Stimulated activated naive CD8-positive, alpha-beta T cell treated with anti-CD3 and anti-CD28 coated beads, Interleukin-15, amount 100 ng/mL, for 72 hours (primary cell): ENCODE results near the gene TOP2B.

ENCODE experiments used
- ATAC-seq: fragments of 150-1000 bp; cut with Tn5 transposase; 2 replicates; pipeline ENCODE4 v1.10.0; 2021; ENCODE audit warnings: mild to moderate bottlenecking, moderate library complexity
- DNase-seq, 2 donors: peaks; one replicate each; pipeline ENCODE4 v3.0.0; 2021 to 2022
- H3K27ac Mint-ChIP-seq, 2 donors: one replicate each; pipeline ENCODE4 v1.8.0; 2022; ENCODE audit warnings: mild to moderate bottlenecking in 2 of 2, mixed read lengths in 2 of 2, moderate library complexity in 2 of 2
- H3K27me3 Mint-ChIP-seq: one replicate; pipeline ENCODE4 v1.8.0; 2022; ENCODE audit warnings: mixed read lengths
- H3K4me1 Mint-ChIP-seq: one replicate; pipeline ENCODE4 v1.8.0; 2022; ENCODE audit warnings: mild to moderate bottlenecking, mixed read lengths
- H3K4me3 Mint-ChIP-seq, 2 donors: one replicate each; pipeline ENCODE4 v1.8.0; 2022; ENCODE audit warnings: mild to moderate bottlenecking in 2 of 2, mixed read lengths in 2 of 2, moderate library complexity in 1 of 2
- H3K9me3 Mint-ChIP-seq, 2 donors: one replicate each; pipeline ENCODE4 v1.8.0; 2022; ENCODE audit warnings: mixed read lengths in 2 of 2

TOP2B gene

DNA sequence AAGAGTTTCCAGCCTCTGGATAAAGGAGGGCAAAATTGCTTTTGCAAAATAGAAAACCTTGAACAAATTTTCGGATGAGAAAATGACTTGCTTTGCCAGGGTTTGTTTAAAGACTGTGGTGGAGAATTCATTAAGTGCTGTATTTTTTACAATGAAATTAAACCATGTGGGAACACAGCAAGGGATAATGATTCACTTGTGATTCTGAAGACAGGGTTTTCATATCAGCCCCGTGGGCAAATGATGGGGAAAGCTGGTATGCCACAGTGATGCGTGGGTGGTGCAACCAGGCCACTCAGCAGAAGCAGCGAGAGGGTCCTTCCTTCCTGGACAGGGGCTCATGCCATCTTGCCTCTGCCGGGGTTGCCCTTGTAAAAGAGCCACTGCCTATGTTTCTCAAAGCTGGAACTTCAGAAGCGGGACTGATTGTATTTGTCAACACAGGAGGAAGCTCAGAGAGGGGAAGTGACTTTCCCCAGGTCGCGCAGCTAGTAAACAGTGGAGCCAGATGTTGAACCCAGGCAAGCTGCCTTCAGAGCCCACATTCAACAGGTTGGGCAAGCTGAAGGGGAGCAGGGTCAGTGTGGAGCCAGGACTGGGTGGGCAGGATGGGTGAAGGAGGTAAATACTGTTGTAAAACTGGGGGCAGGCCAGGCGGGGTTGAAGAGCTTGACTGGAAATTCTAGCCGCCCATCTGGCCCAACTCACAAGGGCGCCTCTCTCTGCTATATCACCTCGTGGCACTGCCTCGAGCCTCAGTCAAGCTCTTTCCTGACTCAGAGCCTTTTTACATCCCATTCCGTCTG lies 79.1 kb downstream of the TOP2B start:
- H3K4me1 Mint-ChIP-seq, result no peaks in the 10 kb centered on the region
- DNase-seq (no peak), ATAC-seq (no peak)
- H3K9me3 Mint-ChIP-seq, result peaks cover 0 to 4% of the 10 kb centered on the region in 2 donors
- no peak overlapping the region for H3K4me3 Mint-ChIP-seq
- no peaks in the 10 kb centered on the region for H3K27me3 Mint-ChIP-seq
- H3K27ac Mint-ChIP-seq, result peak overlapping the region in 1 of 2 donors; percentile 57

DNA sequence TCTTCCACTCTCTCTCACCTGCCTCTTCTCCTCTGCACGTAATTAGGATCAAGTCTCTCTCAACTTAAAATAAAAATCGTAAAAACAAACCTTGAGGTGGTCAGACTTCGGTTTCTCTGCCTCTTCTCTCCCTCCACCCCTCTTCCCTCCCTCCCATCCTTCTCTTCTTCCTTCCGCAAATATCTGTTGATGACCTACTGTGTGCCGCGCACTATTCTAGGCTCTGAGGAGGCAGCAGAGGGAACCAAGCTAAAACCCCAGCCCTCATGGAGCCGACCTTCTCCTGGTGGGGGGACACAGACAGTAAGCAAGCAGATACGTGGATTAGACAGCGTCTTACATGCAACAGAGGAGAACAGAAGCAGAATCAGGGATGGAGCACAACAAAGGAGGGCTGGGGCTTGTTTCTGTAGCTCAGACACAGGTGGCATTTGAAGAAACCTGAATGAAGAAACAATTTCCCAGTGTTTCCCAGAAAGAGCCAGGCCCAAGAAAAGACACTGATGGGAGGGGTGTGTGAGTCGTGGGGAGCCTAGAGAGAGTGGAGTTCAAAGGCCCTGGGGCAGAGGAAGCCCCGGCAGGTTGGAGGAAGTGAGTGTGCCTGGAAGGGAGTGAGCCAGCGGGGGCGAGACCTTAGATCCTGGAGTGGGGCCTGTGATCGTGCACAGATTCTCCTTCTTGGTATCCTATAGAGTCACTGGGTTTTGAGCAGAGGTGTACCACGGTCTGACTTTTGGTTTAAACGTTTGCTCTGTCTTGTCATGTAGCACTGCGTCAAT lies 80.5 kb downstream of the TOP2B start:
- no peak overlapping the region for H3K4me3 Mint-ChIP-seq
- DNase-seq (no peak), ATAC-seq (no peak)
- H3K27me3 Mint-ChIP-seq, result no peaks in the 10 kb centered on the region
- H3K4me1 Mint-ChIP-seq, result no peaks in the 10 kb centered on the region
- H3K27ac Mint-ChIP-seq, result no peak overlapping the region
- H3K9me3 Mint-ChIP-seq, result peaks cover 0 to 4% of the 10 kb centered on the region in 2 donors

DNA sequence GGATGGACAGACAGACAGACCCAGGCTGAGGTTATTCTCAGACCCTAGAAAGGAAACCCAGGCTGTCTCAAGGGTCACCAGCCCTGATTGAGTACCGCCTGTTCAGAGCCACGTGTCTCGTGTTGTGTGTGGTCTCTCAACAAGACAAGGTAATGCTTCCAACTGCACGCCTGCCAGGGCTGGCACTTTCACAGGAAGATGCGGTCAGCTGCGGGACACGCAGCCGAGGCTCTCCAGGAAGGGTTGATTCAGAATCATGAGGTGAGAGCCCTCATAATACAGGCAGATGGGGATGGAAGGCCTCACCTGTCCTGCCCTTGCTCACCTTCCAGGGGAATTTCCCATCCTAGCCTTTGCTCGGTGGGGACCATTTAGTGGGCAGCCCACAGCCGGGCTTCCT lies 81.4 kb downstream of the TOP2B start:
- Mint-ChIP-seq H3K4me1 (no peaks in the 10 kb centered on the region), H3K27ac (no peak overlapping the region), H3K4me3 (no peak overlapping the region), H3K9me3 (peaks cover 0 to 4% of the 10 kb centered on the region in 2 donors), H3K27me3 (peaks cover 4% of the 10 kb centered on the region)
- no peak for ATAC-seq
- no peak for DNase-seq

DNA sequence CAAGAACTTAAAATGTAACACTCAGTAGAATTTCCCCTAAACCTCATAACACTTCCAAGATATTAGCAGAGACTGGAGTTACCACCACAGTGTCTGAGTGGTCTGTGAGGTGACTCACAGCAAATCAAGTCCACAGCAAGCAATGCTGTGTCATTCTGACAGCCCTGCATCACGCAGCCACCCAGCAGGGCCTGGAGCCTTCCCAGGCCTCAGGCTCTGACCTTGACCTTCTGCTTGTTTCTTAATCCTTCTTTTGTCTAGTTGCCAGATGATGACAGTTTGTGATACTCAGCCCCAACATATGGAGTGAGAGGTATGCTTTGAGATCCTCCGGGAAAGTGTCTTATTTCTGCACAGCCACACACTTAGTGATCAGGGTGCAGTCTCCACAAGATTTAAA lies 82.5 kb downstream of the TOP2B start:
- H3K27ac Mint-ChIP-seq, result no peak overlapping the region
- DNase-seq, result no peak

DNA sequence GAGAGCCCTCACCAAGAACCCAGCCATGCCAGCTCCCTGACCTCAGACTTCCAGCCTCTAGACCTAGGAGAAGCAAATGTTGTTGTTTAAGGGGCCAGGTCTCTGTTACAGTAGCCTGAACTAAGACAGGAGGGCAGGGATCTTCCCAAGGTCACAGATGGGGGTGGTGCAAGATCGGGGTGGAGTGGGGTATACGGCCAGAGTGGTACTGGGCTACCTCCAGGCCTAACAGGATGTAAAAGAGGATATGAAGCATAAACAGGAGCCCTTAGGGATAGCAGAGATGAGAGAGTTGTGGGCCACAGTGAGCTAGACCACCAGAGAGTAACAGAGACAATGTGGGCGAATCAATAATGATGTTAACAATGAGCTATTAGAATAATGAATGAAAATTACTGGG lies 82.9 kb downstream of the TOP2B start:
- Mint-ChIP-seq H3K9me3 (no peaks in the 10 kb centered on the region), H3K27ac (no peak overlapping the region), H3K4me3 (no peak overlapping the region), H3K4me1 (no peaks in the 10 kb centered on the region), H3K27me3 (peaks cover 10% of the 10 kb centered on the region)
- ATAC-seq, result no peak
- DNase-seq, result no peak

More for the DNA sequence above, 82.5 kb downstream of the TOP2B start:
- no peaks in the 10 kb centered on the region for H3K4me1 Mint-ChIP-seq
- H3K9me3 Mint-ChIP-seq, result no peaks in the 10 kb centered on the region
- no peak overlapping the region for H3K4me3 Mint-ChIP-seq
- no peak for ATAC-seq
- peaks cover 6% of the 10 kb centered on the region for H3K27me3 Mint-ChIP-seq

DNA sequence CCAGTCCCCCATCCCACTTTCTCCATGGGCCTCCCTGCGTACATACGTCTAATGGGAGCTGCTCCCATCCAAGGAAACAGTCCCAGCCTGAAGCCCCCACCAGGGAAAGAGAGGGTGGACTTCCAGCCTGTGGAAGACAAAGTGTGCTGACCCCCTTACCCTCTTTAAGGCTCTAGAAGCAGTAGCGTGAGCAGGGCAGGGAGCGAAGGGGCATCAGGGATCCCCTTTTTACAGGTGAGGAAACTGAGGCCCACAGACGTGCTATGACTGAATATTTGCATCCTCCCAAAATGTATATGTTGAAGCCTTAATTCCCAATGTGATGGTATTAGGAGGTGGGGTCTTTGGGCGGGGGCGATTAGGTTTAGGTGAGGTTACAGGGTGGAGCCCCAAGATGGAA lies 83.4 kb downstream of the TOP2B start:
- no peak for ATAC-seq
- H3K27me3 Mint-ChIP-seq, result peaks cover 13% of the 10 kb centered on the region
- no peak overlapping the region for H3K27ac Mint-ChIP-seq

DNA sequence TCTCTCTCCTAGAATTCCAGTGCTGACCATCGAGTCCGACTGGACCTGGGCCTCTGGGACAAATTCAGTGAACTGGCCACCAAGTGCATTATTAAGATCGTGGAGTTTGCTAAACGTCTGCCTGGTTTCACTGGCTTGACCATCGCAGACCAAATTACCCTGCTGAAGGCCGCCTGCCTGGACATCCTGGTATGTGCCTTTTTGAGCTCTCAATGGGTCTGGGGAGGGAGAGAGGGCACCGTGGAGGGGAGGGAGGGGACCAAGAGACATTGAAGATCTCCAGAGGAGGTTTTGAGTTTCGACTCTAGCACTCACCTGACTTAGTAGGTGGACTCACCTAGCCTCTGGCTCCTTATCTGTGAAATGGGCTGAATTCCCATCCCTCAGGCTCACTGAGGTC lies 84.2 kb downstream of the TOP2B start:
- ATAC-seq (no peak), DNase-seq (no peak)
- Mint-ChIP-seq H3K4me3 (no peak overlapping the region), H3K4me1 (no peaks in the 10 kb centered on the region), H3K27me3 (peaks cover 13% of the 10 kb centered on the region), H3K9me3 (no peaks in the 10 kb centered on the region), H3K27ac (peak overlapping the region in 1 of 2 donors; percentile 56)

More for the DNA sequence above, 83.4 kb downstream of the TOP2B start:
- Mint-ChIP-seq H3K4me3 (no peak overlapping the region), H3K9me3 (no peaks in the 10 kb centered on the region), H3K4me1 (no peaks in the 10 kb centered on the region)
- DNase-seq, result no peak

DNA sequence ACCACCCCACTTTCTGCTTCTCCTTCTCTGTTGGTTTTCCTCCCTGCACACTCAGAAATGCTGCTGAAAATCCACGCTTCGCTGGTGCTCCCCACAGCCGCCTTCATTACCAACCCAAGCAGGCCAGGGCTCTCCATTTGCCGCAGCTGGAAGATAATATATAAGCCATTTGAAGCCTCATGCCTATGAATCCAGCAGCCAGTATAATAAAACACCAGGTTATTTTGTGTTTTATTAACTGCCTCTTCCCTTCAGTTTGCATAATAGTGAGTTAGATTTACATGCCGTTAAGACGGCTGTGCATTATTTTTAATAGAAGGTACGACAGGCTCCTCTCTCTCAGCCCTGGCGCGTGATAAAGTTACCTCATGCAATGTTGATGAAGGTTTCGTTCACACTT lies 86.6 kb downstream of the TOP2B start:
- no peaks in the 10 kb centered on the region for H3K4me1 Mint-ChIP-seq
- no peaks in the 10 kb centered on the region for H3K9me3 Mint-ChIP-seq
- DNase-seq (no peak), ATAC-seq (no peak)
- H3K27ac Mint-ChIP-seq, result no peak overlapping the region
- H3K4me3 Mint-ChIP-seq, result no peak overlapping the region
- H3K27me3 Mint-ChIP-seq, result peaks cover 13% of the 10 kb centered on the region

DNA sequence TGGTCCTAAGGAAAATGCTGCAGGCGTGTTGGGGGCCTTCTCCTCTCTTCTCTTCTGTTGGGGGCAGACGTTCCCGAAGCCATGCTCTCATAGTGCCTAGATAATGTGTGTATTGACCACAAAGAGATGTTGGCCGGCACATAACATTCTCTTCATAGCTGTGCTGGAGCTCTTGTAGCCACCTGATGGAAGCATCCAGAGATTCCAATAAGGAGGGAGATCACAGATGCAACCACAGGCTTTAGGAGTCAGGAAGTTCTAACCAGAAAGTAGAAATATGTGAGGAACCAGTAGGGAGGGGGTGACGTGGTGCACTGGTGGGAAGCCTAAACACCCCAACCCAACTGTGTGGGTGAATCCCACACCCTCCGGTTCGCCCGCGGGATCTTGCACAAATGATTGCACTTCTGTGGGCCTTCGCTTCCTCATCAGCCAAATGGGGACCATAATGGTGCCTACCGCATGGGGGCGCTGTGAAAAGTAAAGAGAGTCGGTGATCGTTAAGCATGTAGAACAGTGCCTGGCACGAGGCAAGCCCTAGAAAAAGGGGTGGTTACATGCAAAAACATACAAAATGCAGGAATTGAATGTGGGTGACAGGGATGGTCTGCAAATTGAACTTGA lies 87.8 kb downstream of the TOP2B start:
- H3K9me3 Mint-ChIP-seq, result no peaks in the 10 kb centered on the region
- no peak overlapping the region for H3K27ac Mint-ChIP-seq
- no peak for ATAC-seq
- H3K4me1 Mint-ChIP-seq, result no peaks in the 10 kb centered on the region
- H3K27me3 Mint-ChIP-seq, result peaks cover 13% of the 10 kb centered on the region
- H3K4me3 Mint-ChIP-seq, result no peak overlapping the region
- DNase-seq, result no peak

DNA sequence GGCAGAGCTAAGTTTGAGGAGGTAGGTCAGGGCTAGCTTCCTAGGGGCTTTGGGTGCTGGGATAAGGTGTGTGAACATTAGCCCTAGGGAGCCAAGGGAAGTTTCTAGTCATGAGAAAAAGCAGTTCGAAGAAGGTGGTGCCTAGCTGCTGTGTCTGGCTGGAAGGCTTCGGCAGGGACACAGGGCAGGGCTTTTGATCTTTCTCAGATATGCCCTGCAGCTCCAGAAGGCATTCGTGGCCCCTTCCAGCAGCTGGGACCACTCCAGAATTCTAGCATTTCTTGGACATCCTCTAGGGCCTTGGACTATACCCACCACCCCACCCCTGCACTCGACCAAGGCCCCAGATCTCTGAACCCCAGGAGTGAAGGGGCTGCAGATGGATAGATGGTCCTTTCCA lies 88.6 kb downstream of the TOP2B start:
- peaks cover 13% of the 10 kb centered on the region for H3K27me3 Mint-ChIP-seq
- no peak overlapping the region for H3K4me3 Mint-ChIP-seq

DNA sequence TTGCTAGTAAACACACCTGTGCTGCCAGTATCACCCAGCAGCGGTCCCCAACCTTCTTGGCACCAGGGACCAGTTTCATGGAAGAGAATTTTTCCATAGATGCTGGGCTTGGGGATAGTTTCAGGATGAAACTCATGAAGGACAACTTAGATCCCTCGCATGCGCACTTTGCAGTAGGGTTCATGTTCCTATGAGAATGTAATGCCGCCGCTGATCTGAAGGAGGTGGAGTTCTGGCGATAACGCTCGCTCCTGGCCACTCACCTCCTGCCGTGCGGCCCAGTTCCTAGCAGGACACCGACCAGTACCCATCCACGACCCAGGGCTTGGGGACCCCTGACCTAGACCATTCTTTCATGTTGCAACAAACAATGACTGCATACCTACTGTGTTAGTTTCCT lies 89.7 kb downstream of the TOP2B start:
- Mint-ChIP-seq H3K4me3 (no peak overlapping the region), H3K4me1 (no peaks in the 10 kb centered on the region), H3K27me3 (peaks cover 13% of the 10 kb centered on the region), H3K27ac (no peak overlapping the region), H3K9me3 (no peaks in the 10 kb centered on the region)
- ATAC-seq, result no peak
- no peak for DNase-seq

More for the DNA sequence above, 88.6 kb downstream of the TOP2B start:
- H3K4me1 Mint-ChIP-seq, result no peaks in the 10 kb centered on the region
- ATAC-seq (peak; percentile 20), DNase-seq (no peak)
- no peak overlapping the region for H3K27ac Mint-ChIP-seq
- no peaks in the 10 kb centered on the region for H3K9me3 Mint-ChIP-seq

DNA sequence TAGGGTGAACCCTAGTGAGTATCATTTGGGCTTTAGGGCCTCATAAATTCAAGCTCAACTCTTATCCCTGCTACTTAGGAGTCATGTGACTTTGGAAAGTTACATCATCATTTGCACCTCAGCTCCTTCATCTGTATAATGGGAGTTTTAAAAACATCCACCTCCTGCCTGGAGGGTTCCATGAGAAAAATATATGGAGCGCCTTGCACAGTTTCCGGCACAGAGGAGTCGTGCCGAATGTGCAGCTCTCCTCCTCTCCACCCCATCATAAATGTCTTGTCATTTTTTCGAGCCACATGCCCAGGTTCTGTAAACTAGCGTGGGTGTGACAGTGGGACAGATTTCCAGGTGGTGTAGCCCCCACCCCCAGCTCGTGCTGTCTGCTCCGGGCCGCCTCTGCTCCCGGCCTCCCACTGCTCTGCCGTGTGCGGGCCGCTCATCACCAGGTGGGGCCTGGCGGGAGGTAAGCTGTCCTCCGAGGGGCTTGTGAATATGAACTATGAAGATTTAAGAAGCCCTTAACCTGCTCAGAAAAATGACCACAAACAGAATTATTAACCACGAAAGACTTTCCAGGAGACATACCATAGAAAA lies 90.4 kb downstream of the TOP2B start:
- no peaks in the 10 kb centered on the region for H3K9me3 Mint-ChIP-seq
- DNase-seq (no peak), ATAC-seq (no peak)
- no peak overlapping the region for H3K4me3 Mint-ChIP-seq
- no peaks in the 10 kb centered on the region for H3K4me1 Mint-ChIP-seq
- no peak overlapping the region for H3K27ac Mint-ChIP-seq
- H3K27me3 Mint-ChIP-seq, result peaks cover 13% of the 10 kb centered on the region

DNA sequence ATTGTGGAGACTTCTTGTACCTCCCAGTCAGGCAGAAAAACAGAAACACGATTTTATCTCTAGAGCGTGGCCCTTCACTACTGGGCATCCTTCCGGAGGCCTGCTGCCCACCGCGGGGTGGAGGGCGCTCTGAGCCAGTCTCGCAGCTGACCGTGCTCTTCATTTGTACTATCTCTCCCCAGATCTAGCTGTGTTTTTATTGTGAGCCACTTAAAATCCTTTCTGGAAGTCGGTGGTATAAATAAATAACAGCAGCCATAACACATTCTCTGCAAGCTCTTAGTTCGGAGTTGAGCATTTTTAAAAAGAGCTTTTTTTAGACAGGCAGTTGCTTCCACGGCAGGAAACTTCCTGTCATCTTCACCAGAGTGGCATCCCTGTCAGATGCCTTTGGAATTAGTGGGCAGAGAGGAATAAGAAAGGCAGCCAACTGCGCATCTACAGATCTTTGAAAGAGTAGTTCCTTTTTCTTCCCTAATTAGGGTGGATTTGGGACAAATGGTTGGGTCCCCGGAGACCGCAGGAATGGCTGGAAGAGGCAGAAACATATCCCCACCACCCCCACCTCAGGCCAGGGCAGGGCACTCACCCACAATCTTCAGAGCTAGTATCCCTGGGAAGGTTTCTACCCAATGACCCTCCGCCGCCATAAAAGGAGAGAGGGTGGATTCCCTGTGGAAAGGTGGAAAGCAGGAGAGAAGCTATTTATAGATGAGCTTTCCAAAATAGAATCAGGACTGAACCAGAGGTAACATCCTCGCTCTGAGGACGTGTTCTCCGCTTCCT lies 91.1 kb downstream of the TOP2B start:
- no peak for ATAC-seq
- DNase-seq, result no peak
- Mint-ChIP-seq H3K9me3 (no peaks in the 10 kb centered on the region), H3K4me3 (no peak overlapping the region), H3K27me3 (peaks cover 11% of the 10 kb centered on the region), H3K4me1 (no peaks in the 10 kb centered on the region), H3K27ac (no peak overlapping the region)

DNA sequence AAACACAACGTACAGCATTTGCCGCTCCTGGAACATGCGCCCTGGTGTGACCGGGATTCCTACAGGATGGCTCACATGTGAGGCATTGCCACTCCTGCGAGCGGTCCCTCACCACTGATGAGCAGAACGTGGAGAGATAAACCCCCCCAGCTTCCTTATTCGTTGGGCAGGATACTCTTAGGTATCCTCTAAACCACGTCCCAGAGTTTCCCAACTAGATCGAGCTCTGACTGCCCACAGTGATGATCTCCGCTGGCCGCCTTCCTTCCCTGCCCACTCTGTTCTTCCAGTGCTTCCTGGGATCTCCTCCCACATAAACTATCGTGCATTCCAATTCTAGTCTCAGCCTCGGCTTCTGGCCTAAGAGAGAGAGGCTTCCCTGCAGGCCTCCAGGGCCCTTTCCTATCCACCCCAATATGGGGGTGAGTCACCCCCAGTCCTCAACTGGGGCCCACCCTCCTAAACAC lies 91.8 kb downstream of the TOP2B start:
- H3K4me1 Mint-ChIP-seq, result no peaks in the 10 kb centered on the region
- H3K27ac Mint-ChIP-seq, result no peak overlapping the region
- DNase-seq, result no peak
- no peaks in the 10 kb centered on the region for H3K9me3 Mint-ChIP-seq
- no peak overlapping the region for H3K4me3 Mint-ChIP-seq
- H3K27me3 Mint-ChIP-seq, result peaks cover 7% of the 10 kb centered on the region
- no peak for ATAC-seq

DNA sequence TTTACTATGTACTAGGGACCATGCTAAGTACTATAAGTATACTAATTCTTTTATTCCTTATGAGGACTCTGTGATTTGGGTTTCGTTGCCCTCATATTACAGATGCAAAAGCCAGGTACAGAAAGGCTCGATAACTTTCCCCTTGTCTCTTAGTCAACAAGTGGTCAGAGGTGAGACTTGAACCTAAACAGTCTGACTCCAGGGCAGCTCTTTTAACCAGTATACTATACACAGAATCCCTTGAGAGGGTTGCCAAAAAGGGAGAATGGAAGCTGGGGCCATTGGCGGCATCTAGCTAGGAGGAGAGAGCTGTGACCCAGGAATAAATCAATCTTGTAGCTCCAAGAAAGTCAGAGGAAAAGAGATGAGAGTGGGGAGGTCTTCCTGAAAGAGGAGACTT lies 92.4 kb downstream of the TOP2B start:
- ATAC-seq, result no peak
- H3K4me3 Mint-ChIP-seq, result no peak overlapping the region
- no peak overlapping the region for H3K27ac Mint-ChIP-seq

More for the DNA sequence above, 92.4 kb downstream of the TOP2B start:
- Mint-ChIP-seq H3K27me3 (peaks cover 7% of the 10 kb centered on the region), H3K4me1 (no peaks in the 10 kb centered on the region), H3K9me3 (no peaks in the 10 kb centered on the region)
- no peak for DNase-seq
